ENCODE results near the gene TCERG1L. TPM values are rescaled to one million over a fixed set of nuclear protein-coding genes. Genes with fewer than 3 reads are reported as not detected.

TCERG1L gene
- total and polyA plus RNA-seq, 9 of the 15 experiments (the other 6 are each of a cell fraction or from before 2014, with no cell fraction given), result not detected

DNA sequence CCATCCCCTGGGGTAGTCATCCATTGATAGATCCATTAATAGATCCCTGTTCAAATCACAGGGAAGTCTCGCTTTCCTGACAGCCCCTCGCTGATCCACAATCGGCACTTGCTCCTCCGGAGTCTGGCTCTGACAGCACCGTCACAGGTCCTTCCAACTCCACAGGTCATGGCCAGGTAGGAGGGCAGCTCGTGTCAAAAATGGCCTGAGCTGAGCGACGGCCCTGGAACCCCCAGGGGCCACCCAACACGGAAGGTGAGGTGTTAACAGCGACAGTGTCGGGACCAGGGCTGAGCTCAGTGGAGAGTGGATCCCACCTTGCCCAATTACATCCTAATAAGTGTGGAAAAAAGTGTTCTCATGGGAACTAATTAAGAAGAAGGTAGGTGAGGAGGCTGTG is 219.8 kb downstream of the TCERG1L start (continued):
- TF ChIP-seq PHTF2 (CRISPR knock-in tag; IDR thresholded peaks at IDR 0.05) (no peak), ZNF551 (CRISPR knock-in tag; IDR thresholded peaks at IDR 0.05) (no peak), MBD2 (IDR thresholded peaks at IDR 0.05; ENCODE audit: borderline replicate concordance, low read depth) (no peak)
- TF ChIP-seq, protein P1, sequence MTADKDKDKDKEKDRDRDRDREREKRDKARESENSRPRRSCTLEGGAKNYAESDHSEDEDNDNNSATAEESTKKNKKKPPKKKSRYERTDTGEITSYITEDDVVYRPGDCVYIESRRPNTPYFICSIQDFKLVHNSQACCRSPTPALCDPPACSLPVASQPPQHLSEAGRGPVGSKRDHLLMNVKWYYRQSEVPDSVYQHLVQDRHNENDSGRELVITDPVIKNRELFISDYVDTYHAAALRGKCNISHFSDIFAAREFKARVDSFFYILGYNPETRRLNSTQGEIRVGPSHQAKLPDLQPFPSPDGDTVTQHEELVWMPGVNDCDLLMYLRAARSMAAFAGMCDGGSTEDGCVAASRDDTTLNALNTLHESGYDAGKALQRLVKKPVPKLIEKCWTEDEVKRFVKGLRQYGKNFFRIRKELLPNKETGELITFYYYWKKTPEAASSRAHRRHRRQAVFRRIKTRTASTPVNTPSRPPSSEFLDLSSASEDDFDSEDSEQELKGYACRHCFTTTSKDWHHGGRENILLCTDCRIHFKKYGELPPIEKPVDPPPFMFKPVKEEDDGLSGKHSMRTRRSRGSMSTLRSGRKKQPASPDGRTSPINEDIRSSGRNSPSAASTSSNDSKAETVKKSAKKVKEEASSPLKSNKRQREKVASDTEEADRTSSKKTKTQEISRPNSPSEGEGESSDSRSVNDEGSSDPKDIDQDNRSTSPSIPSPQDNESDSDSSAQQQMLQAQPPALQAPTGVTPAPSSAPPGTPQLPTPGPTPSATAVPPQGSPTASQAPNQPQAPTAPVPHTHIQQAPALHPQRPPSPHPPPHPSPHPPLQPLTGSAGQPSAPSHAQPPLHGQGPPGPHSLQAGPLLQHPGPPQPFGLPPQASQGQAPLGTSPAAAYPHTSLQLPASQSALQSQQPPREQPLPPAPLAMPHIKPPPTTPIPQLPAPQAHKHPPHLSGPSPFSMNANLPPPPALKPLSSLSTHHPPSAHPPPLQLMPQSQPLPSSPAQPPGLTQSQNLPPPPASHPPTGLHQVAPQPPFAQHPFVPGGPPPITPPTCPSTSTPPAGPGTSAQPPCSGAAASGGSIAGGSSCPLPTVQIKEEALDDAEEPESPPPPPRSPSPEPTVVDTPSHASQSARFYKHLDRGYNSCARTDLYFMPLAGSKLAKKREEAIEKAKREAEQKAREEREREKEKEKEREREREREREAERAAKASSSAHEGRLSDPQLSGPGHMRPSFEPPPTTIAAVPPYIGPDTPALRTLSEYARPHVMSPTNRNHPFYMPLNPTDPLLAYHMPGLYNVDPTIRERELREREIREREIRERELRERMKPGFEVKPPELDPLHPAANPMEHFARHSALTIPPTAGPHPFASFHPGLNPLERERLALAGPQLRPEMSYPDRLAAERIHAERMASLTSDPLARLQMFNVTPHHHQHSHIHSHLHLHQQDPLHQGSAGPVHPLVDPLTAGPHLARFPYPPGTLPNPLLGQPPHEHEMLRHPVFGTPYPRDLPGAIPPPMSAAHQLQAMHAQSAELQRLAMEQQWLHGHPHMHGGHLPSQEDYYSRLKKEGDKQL (CRISPR knock-in tag; IDR thresholded peaks at IDR 0.05; ENCODE audit: borderline replicate concordance), result no peak
